ENCODE measurements around the gene HOXC10.

Gene HOXC10

DNA sequence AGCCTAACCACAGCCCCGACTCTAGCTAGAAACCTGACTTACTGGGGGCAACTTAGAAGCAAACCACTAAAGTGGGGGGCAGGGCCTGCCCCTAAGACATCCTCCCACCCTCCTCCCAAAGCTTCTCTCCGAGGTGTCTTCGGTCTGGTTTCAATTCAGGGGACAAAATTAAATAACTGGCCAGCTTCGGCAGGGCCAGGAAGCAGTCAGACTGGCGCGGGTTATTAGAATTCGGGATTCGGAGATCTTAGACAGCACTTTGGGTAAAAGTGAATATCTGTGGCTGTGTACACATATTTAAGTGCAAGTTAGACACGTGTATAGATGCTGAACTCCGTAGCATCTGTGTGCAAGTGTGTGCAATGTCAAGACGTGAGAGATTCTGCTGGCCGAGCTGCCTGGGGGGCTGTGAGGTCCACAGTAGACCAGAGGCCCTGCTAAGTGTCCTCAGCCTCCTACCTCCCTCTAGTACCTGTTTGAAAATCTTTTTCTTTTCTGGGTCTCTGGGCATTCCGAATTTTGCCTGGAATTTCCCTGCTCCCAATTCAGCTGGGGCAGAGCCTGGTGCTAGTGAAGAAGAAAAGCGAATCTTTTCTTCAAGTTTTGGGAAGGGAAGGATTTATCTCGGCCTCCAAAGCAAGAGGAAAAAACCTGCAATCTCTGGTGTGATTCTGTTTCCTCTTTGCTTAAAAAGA lies 4.0 kb upstream of the HOXC10 start:
- H3K9ac ChIP-seq (ENCODE audit: low read length in 2 of 2), result no peak overlapping the region
- no peaks in the 10 kb centered on the region for H3K9me3 ChIP-seq (ENCODE audit: control insufficient read depth in 2 of 2, low read length in 2 of 2)
- no peaks in the 10 kb centered on the region for H3K36me3 ChIP-seq (ENCODE audit: control insufficient read depth in 2 of 2, insufficient read depth in 2 of 2, low read length in 2 of 2)
- H3K27me3 ChIP-seq (ENCODE audit: control insufficient read depth in 1 of 2, insufficient read depth in 2 of 2, low read length in 2 of 2), result peaks cover 86 to 92% of the 10 kb centered on the region in 2 donors
- H3K4me1 ChIP-seq (ENCODE audit: control insufficient read depth, insufficient read depth, low read length), result peaks cover 13% of the 10 kb centered on the region
- H3K27ac ChIP-seq (ENCODE audit: low read length), result no peak overlapping the region
- no peak overlapping the region for H3K4me3 ChIP-seq (ENCODE audit: low read length in 2 of 2)

GRCh38 chr12:53981634-53982565 lies 3.0 kb upstream of the HOXC10 start:
- Histone ChIP-seq H3K36me3 (ENCODE audit: control insufficient read depth in 2 of 2, insufficient read depth in 2 of 2, low read length in 2 of 2) (no peaks in the 10 kb centered on the region), H3K9ac (ENCODE audit: low read length in 2 of 2) (no peak overlapping the region), H3K27me3 (ENCODE audit: control insufficient read depth in 1 of 2, insufficient read depth in 2 of 2, low read length in 2 of 2) (peaks cover 87 to 92% of the 10 kb centered on the region in 2 donors), H3K4me3 (ENCODE audit: low read length in 2 of 2) (no peak overlapping the region), H3K27ac (ENCODE audit: low read length) (no peak overlapping the region), H3K4me1 (ENCODE audit: control insufficient read depth, insufficient read depth, low read length) (peaks cover 18% of the 10 kb centered on the region), H3K9me3 (ENCODE audit: control insufficient read depth in 2 of 2, low read length in 2 of 2) (no peaks in the 10 kb centered on the region)

GRCh38 chr12:53982648-53983567 lies 2.0 kb upstream of the HOXC10 start:
- no peaks in the 10 kb centered on the region for H3K36me3 ChIP-seq (ENCODE audit: control insufficient read depth in 2 of 2, insufficient read depth in 2 of 2, low read length in 2 of 2)
- H3K4me3 ChIP-seq (ENCODE audit: low read length in 2 of 2), result no peak overlapping the region
- H3K4me1 ChIP-seq (ENCODE audit: control insufficient read depth, insufficient read depth, low read length), result peaks cover 18% of the 10 kb centered on the region
- no peaks in the 10 kb centered on the region for H3K9me3 ChIP-seq (ENCODE audit: control insufficient read depth in 2 of 2, low read length in 2 of 2)
- peaks cover 87 to 92% of the 10 kb centered on the region in 2 donors for H3K27me3 ChIP-seq (ENCODE audit: control insufficient read depth in 1 of 2, insufficient read depth in 2 of 2, low read length in 2 of 2)
- no peak overlapping the region for H3K27ac ChIP-seq (ENCODE audit: low read length)
- no peak overlapping the region for H3K9ac ChIP-seq (ENCODE audit: low read length in 2 of 2)

DNA sequence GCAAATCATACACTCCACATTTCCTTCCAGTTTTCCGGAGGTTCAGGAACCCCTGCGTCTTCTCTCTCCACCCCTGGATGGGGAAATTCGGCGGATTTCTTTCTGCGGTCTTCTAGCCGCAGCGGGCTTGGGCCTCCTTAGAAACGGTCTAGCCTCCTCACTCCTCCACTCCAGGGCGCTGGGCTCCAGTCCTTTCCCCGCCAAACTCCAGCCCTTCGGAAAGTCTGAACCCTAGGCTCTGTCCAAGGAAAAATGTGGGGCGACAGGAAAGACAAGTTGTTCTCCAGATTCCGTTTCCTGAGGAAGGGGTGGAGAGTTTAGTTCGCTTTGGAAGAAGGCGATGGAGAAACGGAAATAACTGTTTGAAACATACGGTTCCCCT lies 1.4 kb upstream of the HOXC10 start:
- Histone ChIP-seq H3K9me3 (ENCODE audit: control insufficient read depth in 2 of 2, low read length in 2 of 2) (no peaks in the 10 kb centered on the region), H3K36me3 (ENCODE audit: control insufficient read depth in 2 of 2, insufficient read depth in 2 of 2, low read length in 2 of 2) (no peaks in the 10 kb centered on the region), H3K4me1 (ENCODE audit: control insufficient read depth, insufficient read depth, low read length) (peaks cover 18% of the 10 kb centered on the region), H3K9ac (ENCODE audit: low read length in 2 of 2) (no peak overlapping the region), H3K27me3 (ENCODE audit: control insufficient read depth in 1 of 2, insufficient read depth in 2 of 2, low read length in 2 of 2) (peaks cover 88 to 94% of the 10 kb centered on the region in 2 donors), H3K27ac (ENCODE audit: low read length) (no peak overlapping the region), H3K4me3 (ENCODE audit: low read length in 2 of 2) (no peak overlapping the region)

DNA sequence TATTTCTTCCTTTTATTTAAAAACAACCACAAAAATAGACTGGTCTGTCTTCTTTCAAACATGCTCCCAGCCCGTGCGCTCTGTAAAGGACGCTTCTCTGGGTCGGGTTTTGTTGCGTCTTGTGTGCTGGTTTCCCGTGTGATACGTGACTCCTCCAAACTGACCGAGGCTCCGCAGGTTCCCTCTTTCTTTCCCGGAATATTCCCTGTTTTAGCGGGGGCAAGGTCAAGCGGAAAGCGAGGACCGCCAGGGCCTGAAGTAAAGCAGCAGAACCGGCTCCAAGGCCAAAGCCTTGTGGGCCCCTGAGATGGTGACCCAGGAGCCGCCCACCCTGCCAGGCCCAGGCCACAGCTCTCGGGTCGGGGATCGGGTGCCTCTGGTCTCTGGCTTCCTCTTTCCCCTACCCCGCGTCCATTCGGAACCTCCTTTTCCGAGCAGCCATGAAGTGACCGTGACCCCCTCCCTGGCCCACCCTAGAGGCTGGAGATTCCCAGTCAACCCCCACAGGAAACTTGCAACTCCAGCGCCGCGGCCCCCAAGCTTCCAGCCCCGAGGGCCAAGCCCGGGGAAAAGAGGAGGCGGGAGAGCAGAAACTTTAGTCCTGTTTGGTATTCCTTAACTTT lies 885 bp upstream of the HOXC10 start:
- Histone ChIP-seq H3K4me3 (ENCODE audit: low read length in 2 of 2) (no peak overlapping the region), H3K4me1 (ENCODE audit: control insufficient read depth, insufficient read depth, low read length) (peaks cover 18% of the 10 kb centered on the region), H3K36me3 (ENCODE audit: control insufficient read depth in 2 of 2, insufficient read depth in 2 of 2, low read length in 2 of 2) (no peaks in the 10 kb centered on the region), H3K27me3 (ENCODE audit: control insufficient read depth in 1 of 2, insufficient read depth in 2 of 2, low read length in 2 of 2) (peaks cover 88 to 94% of the 10 kb centered on the region in 2 donors), H3K9ac (ENCODE audit: low read length in 2 of 2) (no peak overlapping the region), H3K9me3 (ENCODE audit: control insufficient read depth in 2 of 2, low read length in 2 of 2) (no peaks in the 10 kb centered on the region), H3K27ac (ENCODE audit: low read length) (no peak overlapping the region)

DNA sequence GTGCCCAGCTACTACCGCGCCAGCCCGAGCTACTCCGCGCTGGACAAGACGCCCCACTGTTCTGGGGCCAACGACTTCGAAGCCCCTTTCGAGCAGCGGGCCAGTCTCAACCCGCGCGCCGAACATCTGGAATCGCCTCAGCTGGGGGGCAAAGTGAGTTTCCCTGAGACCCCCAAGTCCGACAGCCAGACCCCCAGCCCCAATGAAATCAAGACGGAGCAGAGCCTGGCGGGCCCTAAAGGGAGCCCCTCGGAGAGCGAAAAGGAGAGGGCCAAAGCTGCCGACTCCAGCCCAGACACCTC lies 697 bp downstream of the HOXC10 start:
- H3K9ac ChIP-seq (ENCODE audit: low read length in 2 of 2), result no peak overlapping the region

GRCh38 chr12:53985994-53986685 lies 1.2 kb downstream of the HOXC10 start:
- peaks cover 90 to 97% of the 10 kb centered on the region in 2 donors for H3K27me3 ChIP-seq (ENCODE audit: control insufficient read depth in 1 of 2, insufficient read depth in 2 of 2, low read length in 2 of 2)
- H3K4me3 ChIP-seq (ENCODE audit: low read length in 2 of 2), result peak overlapping the region in 1 of 2 donors; percentile 22
- no peak overlapping the region for H3K9ac ChIP-seq (ENCODE audit: low read length in 2 of 2)
- no peaks in the 10 kb centered on the region for H3K36me3 ChIP-seq (ENCODE audit: control insufficient read depth in 2 of 2, insufficient read depth in 2 of 2, low read length in 2 of 2)
- H3K27ac ChIP-seq (ENCODE audit: low read length), result no peak overlapping the region
- peaks cover 18% of the 10 kb centered on the region for H3K4me1 ChIP-seq (ENCODE audit: control insufficient read depth, insufficient read depth, low read length)
- H3K9me3 ChIP-seq (ENCODE audit: control insufficient read depth in 2 of 2, low read length in 2 of 2), result no peaks in the 10 kb centered on the region

More for the DNA sequence above, 697 bp downstream of the HOXC10 start:
- Histone ChIP-seq H3K4me1 (ENCODE audit: control insufficient read depth, insufficient read depth, low read length) (peaks cover 18% of the 10 kb centered on the region), H3K27ac (ENCODE audit: low read length) (no peak overlapping the region), H3K36me3 (ENCODE audit: control insufficient read depth in 2 of 2, insufficient read depth in 2 of 2, low read length in 2 of 2) (no peaks in the 10 kb centered on the region), H3K9me3 (ENCODE audit: control insufficient read depth in 2 of 2, low read length in 2 of 2) (no peaks in the 10 kb centered on the region), H3K27me3 (ENCODE audit: control insufficient read depth in 1 of 2, insufficient read depth in 2 of 2, low read length in 2 of 2) (peaks cover 90 to 97% of the 10 kb centered on the region in 2 donors), H3K4me3 (ENCODE audit: low read length in 2 of 2) (peak overlapping the region in 1 of 2 donors; percentile 22)

- Histone ChIP-seq H3K36me3 (ENCODE audit: control insufficient read depth in 2 of 2, insufficient read depth in 2 of 2, low read length in 2 of 2) (no peaks in the 10 kb centered on the region), H3K4me3 (ENCODE audit: low read length in 2 of 2) (no peak overlapping the region), H3K9me3 (ENCODE audit: control insufficient read depth in 2 of 2, low read length in 2 of 2) (no peaks in the 10 kb centered on the region), H3K27ac (ENCODE audit: low read length) (no peak overlapping the region), H3K4me1 (ENCODE audit: control insufficient read depth, insufficient read depth, low read length) (peaks cover 18% of the 10 kb centered on the region), H3K27me3 (ENCODE audit: control insufficient read depth in 1 of 2, insufficient read depth in 2 of 2, low read length in 2 of 2) (peaks cover 91 to 98% of the 10 kb centered on the region in 2 donors), H3K9ac (ENCODE audit: low read length in 2 of 2) (no peak overlapping the region)
Observed at GRCh38 chr12:53986686-53987483, 1.9 kb downstream of the HOXC10 start.

DNA sequence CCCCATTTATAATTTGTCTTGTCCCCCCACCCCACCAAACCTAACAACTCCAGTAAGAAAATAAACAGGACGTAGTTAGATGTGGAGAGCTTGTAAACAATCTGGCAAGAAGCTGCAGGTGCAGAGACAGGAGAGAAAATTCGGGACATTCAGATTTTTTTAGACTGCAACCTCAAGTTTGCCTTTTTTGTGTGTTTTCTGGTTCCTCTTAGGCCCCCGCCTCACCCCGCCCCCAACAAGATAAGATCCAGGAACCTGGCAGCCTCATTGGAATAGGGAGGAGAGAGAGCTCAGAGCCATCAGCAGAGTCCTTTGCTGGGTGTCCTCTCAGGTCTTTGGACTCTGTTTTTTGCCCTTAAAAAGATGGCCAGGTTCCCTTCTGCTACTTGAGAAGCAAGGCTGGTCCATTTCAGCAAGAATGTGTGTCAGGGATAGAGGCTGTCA lies 2.9 kb downstream of the HOXC10 start:
- no peaks in the 10 kb centered on the region for H3K9me3 ChIP-seq (ENCODE audit: control insufficient read depth in 2 of 2, low read length in 2 of 2)
- H3K27me3 ChIP-seq (ENCODE audit: control insufficient read depth in 1 of 2, insufficient read depth in 2 of 2, low read length in 2 of 2), result peaks cover 89 to 98% of the 10 kb centered on the region in 2 donors
- H3K27ac ChIP-seq (ENCODE audit: low read length), result no peak overlapping the region
- no peak overlapping the region for H3K9ac ChIP-seq (ENCODE audit: low read length in 2 of 2)
- no peak overlapping the region for H3K4me3 ChIP-seq (ENCODE audit: low read length in 2 of 2)
- peaks cover 18% of the 10 kb centered on the region for H3K4me1 ChIP-seq (ENCODE audit: control insufficient read depth, insufficient read depth, low read length)
- H3K36me3 ChIP-seq (ENCODE audit: control insufficient read depth in 2 of 2, insufficient read depth in 2 of 2, low read length in 2 of 2), result no peaks in the 10 kb centered on the region

All from stomach smooth muscle (tissue), 2 donors.